H9 (cell line): ENCODE data around the gene TPSAB1. TPM values are rescaled to one million over a fixed set of nuclear protein-coding genes. Genes with fewer than 3 reads are reported as not detected.

Experiments used
- DNase-seq: peaks from one replicate; pipeline ENCODE4 v3.0.0-alpha.2; 2017
- H2AFZ ChIP-seq: one replicate; pipeline ENCODE4 v1.6.1; 2013; ENCODE audit warnings: mild to moderate bottlenecking, low read length, control low read depth, moderate library complexity
- H2AK5ac ChIP-seq: 2 replicates; pipeline ENCODE4 v1.6.1; 2013; ENCODE audit warnings: low read length, control low read depth, mixed read lengths; ENCODE audit not compliant: insufficient read length
- H2BK120ac ChIP-seq: one replicate; pipeline ENCODE4 v1.6.1; 2013; ENCODE audit warnings: low read depth, mild to moderate bottlenecking, low read length, control low read depth, inconsistent platforms; ENCODE audit not compliant: poor library complexity, severe bottlenecking
- H2BK12ac ChIP-seq: 2 replicates; pipeline ENCODE4 v1.6.1; 2013; ENCODE audit warnings: low read length, control low read depth, mixed read lengths, low read depth; ENCODE audit not compliant: insufficient read length
- H2BK15ac ChIP-seq: 2 replicates; pipeline ENCODE4 v1.6.1; 2013; ENCODE audit warnings: low read depth, low read length, control low read depth
- H2BK20ac ChIP-seq: one replicate; pipeline ENCODE4 v1.6.1; 2013; ENCODE audit warnings: low read depth, mild to moderate bottlenecking, low read length, control low read depth, inconsistent platforms; ENCODE audit not compliant: poor library complexity, severe bottlenecking
- H2BK5ac ChIP-seq: 2 replicates; pipeline ENCODE4 v1.6.1; 2013; ENCODE audit warnings: low read length, control low read depth, mixed read lengths; ENCODE audit not compliant: insufficient read length
- H3K14ac ChIP-seq: 2 replicates; pipeline ENCODE4 v1.6.1; 2013; ENCODE audit warnings: low read length, control low read depth; ENCODE audit not compliant: insufficient read depth
- H3K18ac ChIP-seq: 2 replicates; pipeline ENCODE4 v1.6.1; 2013; ENCODE audit warnings: low read depth, mild to moderate bottlenecking, mixed read lengths, low read length, control low read depth; ENCODE audit not compliant: insufficient read length
- H3K23ac ChIP-seq: 2 replicates; pipeline ENCODE4 v1.6.1; 2013; ENCODE audit warnings: low read length, control low read depth, mixed read lengths, low read depth; ENCODE audit not compliant: insufficient read length
- H3K23me2 ChIP-seq: 2 replicates; pipeline ENCODE4 v1.6.1; 2013; ENCODE audit warnings: low read depth, mild to moderate bottlenecking, mixed read lengths, low read length, control low read depth; ENCODE audit not compliant: insufficient read length, poor library complexity, severe bottlenecking
- H3K27ac ChIP-seq: 2 replicates; pipeline ENCODE4 v1.5.1; 2013; ENCODE audit warnings: low read length, control low read depth, mixed read lengths, low read depth; ENCODE audit not compliant: insufficient read length
- H3K27me3 ChIP-seq: 2 replicates; pipeline ENCODE4 v1.6.1; 2013; ENCODE audit warnings: low read length, control low read depth, inconsistent platforms; ENCODE audit not compliant: insufficient read depth
- H3K4ac ChIP-seq: 2 replicates; pipeline ENCODE4 v1.6.1; 2013; ENCODE audit warnings: low read depth, mild to moderate bottlenecking, control low read depth, inconsistent platforms, low read length, moderate library complexity
- H3K4me1 ChIP-seq: 2 replicates; pipeline ENCODE4 v1.6.1; 2013; ENCODE audit warnings: low read length, control low read depth, inconsistent platforms; ENCODE audit not compliant: insufficient read depth
- H3K4me2 ChIP-seq: 2 replicates; pipeline ENCODE4 v1.6.1; 2013; ENCODE audit warnings: low read length, control low read depth, mixed read lengths; ENCODE audit not compliant: insufficient read length, insufficient read depth
- H3K56ac ChIP-seq: 2 replicates; pipeline ENCODE4 v1.6.1; 2013; ENCODE audit warnings: low read depth, mild to moderate bottlenecking, mixed read lengths, low read length, control low read depth; ENCODE audit not compliant: insufficient read length
- H3K79me1 ChIP-seq: 2 replicates; pipeline ENCODE4 v1.6.1; 2013; ENCODE audit warnings: low read depth, mild to moderate bottlenecking, moderate library complexity, low read length, control low read depth, inconsistent platforms; ENCODE audit not compliant: insufficient read depth, poor library complexity, severe bottlenecking
- H3K79me2 ChIP-seq: 2 replicates; pipeline ENCODE4 v1.6.1; 2013; ENCODE audit warnings: low read length, control low read depth, inconsistent platforms; ENCODE audit not compliant: insufficient read depth
- H3K9ac ChIP-seq: 2 replicates; pipeline ENCODE4 v1.6.1; 2013; ENCODE audit warnings: low read length, control low read depth, mixed read lengths; ENCODE audit not compliant: insufficient read length; ENCODE audit errors: extremely low read depth
- H3K9me3 ChIP-seq: one replicate; pipeline ENCODE4 v1.6.1; 2013; ENCODE audit warnings: low read depth, low read length, inconsistent platforms; ENCODE audit not compliant: control insufficient read depth
- H3T11ph ChIP-seq: one replicate; pipeline ENCODE4 v1.6.1; 2013; ENCODE audit warnings: mild to moderate bottlenecking, low read length, control low read depth, inconsistent platforms
- H4K20me1 ChIP-seq: one replicate; pipeline ENCODE4 v1.6.1; 2013; ENCODE audit not compliant: control insufficient read depth, insufficient read length, insufficient read depth
- H4K5ac ChIP-seq: 2 replicates; pipeline ENCODE4 v1.6.1; 2013; ENCODE audit warnings: low read depth, mild to moderate bottlenecking, mixed read lengths, low read length, control low read depth; ENCODE audit not compliant: insufficient read length
- H4K8ac ChIP-seq: replicated peaks from 2 replicates; pipeline ENCODE4 v1.6.1; 2013; ENCODE audit warnings: low read length, control low read depth, mixed read lengths, low read depth; ENCODE audit not compliant: insufficient read length
- H4K91ac ChIP-seq: 2 replicates; pipeline ENCODE4 v1.6.1; 2013; ENCODE audit warnings: low read depth, mild to moderate bottlenecking, moderate library complexity, mixed read lengths, low read length, control low read depth; ENCODE audit not compliant: insufficient read length
- H3K27ac Mint-ChIP-seq, 3 experiments: 2 replicates in 2 of 3; 3 replicates in 1 of 3; pipeline ENCODE4 v1.8.0; 2020 to 2021; ENCODE audit warnings: mixed read lengths in 3 of 3, mild to moderate bottlenecking in 1 of 3, moderate library complexity in 1 of 3
- H3K27me3 Mint-ChIP-seq: 2 replicates; pipeline ENCODE4 v1.8.0; 2021; ENCODE audit warnings: low read depth, mild to moderate bottlenecking, moderate library complexity, mixed read lengths
- H3K36me3 Mint-ChIP-seq, 3 experiments: 2 replicates in 2 of 3; 3 replicates in 1 of 3; pipeline ENCODE4 v1.8.0; 2020 to 2021; ENCODE audit warnings: low read depth in 3 of 3, mixed read lengths in 3 of 3; ENCODE audit not compliant: insufficient read depth in 1 of 3
- H3K4me1 Mint-ChIP-seq, 2 experiments: 2 replicates each; pipeline ENCODE4 v1.8.0; 2020; ENCODE audit warnings: mixed read lengths in 2 of 2
- H3K4me3 Mint-ChIP-seq, 2 experiments: 2 replicates in 1 of 2; 3 replicates in 1 of 2; pipeline ENCODE4 v1.8.0; 2020 to 2021; ENCODE audit warnings: mild to moderate bottlenecking in 2 of 2, mixed read lengths in 2 of 2, moderate library complexity in 1 of 2
- H3K9me3 Mint-ChIP-seq, 2 experiments: 2 replicates in 1 of 2; 3 replicates in 1 of 2; pipeline ENCODE4 v1.8.0; 2020; ENCODE audit warnings: mild to moderate bottlenecking in 2 of 2, mixed read lengths in 2 of 2, moderate library complexity in 1 of 2
- CTCF ChIP-seq: fragments of 200-600 bp; sonication (generic); conservative IDR thresholded peaks from 3 replicates; pipeline ENCODE4 v1.8.0; 2021; ENCODE audit warnings: antibody characterized with exemption, mild to moderate bottlenecking
- WGBS: extraction: QIAGEN DNeasy Blood & Tissue Kit; methylation state at CpG from one replicate; pipeline ENCODE4 v1.1.7; 2013; ENCODE audit warnings: missing lambda C conversion rate, low lambda C conversion rate, mixed read lengths; ENCODE audit not compliant: insufficient read length; ENCODE audit errors: extremely low coverage; 5-methylcytosine and 5-hydroxymethylcytosine counted together
- total RNA-seq: library from RNA; stranded (reverse); gene quantifications from 2 replicates; pipeline ENCODE4 v1.2.1, GENCODE V29; 2021

TPSAB1 gene
- total RNA-seq, 1 experiment from 2014 or later: not detected

GRCh38 chr16:1220098-1220728 lies 20.3 kb upstream of the TPSAB1 start:
- Histone ChIP-seq H2BK12ac (no peak overlapping the region), H3K27me3 (no peaks in the 10 kb centered on the region), H2AFZ (no peak overlapping the region), H3K27ac (no peak overlapping the region), H3K9ac (no peak overlapping the region), H4K5ac (no peak overlapping the region), H3K4ac (no peak overlapping the region), H2AK5ac (no peak overlapping the region), H3K79me2 (no peaks in the 10 kb centered on the region), H3K4me2 (no peak overlapping the region), H3T11ph (no peak overlapping the region), H3K18ac (no peak overlapping the region), H4K91ac (no peak overlapping the region), H3K79me1 (no peaks in the 10 kb centered on the region), H2BK120ac (no peak overlapping the region), H4K8ac (no peak overlapping the region), H4K20me1 (peaks cover 3% of the 10 kb centered on the region), H2BK15ac (no peak overlapping the region), H2BK20ac (no peak overlapping the region), H3K23me2 (no peaks in the 10 kb centered on the region), H3K4me1 (no peaks in the 10 kb centered on the region), H3K9me3 (no peaks in the 10 kb centered on the region), H3K56ac (no peak overlapping the region), H2BK5ac (no peak overlapping the region), H3K14ac (no peak overlapping the region), H3K23ac (no peak overlapping the region)
- Mint-ChIP-seq H3K27ac (no peak overlapping the region), H3K4me1 (no peaks in the 10 kb centered on the region), H3K27me3 (no peaks in the 10 kb centered on the region), H3K9me3 (peaks cover 0 to 3% of the 10 kb centered on the region in 2 experiments; a peak in 1 of 5 replicates), H3K4me3 (no peak overlapping the region), H3K36me3 (peaks cover 7 to 26% (median 22%) of the 10 kb centered on the region in 3 experiments; a peak in 6 of 7 replicates)
- no CpG with 5 or more reads among the region's 55 CpGs for WGBS
- TF ChIP-seq CTCF: no peak
- DNase-seq: no peak
